ENCODE data around the gene OGN. TPM values are rescaled to one million over a fixed set of nuclear protein-coding genes. Genes with fewer than 3 reads are reported as not detected.

Gene OGN
- total RNA-seq, result 153 TPM

DNA sequence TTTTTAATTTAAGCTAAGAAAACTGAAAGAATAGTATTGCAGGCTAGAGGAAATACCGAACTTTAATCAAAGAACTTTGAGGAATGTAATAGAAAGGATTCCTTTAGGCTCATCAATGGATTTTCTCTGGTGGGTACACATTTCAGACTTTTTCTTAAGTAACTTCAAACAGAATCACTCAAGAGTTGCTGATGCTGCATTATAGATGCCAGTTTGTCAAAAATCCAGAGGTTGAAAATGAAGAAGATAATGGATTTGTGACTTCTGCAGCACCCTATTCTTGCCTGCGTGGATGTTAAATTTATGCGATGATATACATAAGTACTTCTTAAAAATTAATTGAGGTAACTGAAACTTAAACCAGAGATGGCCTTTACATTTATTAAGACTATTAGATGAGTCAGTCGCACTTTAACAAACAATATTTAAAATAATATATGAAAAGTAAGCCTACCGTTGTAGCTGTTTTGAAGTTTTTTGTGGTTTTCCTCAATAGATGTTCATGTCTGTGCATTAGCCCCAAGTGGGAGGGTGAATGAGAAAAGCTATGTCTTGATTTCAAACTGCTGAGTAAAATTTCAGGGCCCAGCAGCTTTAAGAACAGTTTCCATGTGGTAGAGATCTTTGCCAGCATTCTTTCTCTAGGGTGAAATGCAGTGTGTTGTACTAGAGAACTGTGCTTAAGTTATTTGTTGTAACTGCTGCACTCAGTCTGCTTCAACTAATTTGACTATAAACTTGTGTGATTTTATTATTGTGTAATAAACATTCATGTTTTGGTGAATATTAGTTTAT lies at the start of gene OGN:
Gene OGN (minus strand): TSS at position 537 of the 795 bp plus-strand sequence. CDS start 1,171 bp downstream, outside the sequence.
- Histone ChIP-seq H3K9me3 (ENCODE audit: control insufficient read depth in 3 of 3, low read length in 3 of 3) (no peaks in the 10 kb centered on the region), H3K27ac (ENCODE audit: low read depth, low read length) (no peak within 1 kb of the TSS), H3K36me3 (ENCODE audit: control insufficient read depth in 3 of 3, insufficient read depth in 3 of 3, low read length in 3 of 3) (no peaks in the 10 kb centered on the region), H3K27me3 (ENCODE audit: control insufficient read depth in 3 of 3, insufficient read depth in 3 of 3, low read length in 3 of 3) (no peaks in the 10 kb centered on the region), H3K9ac (ENCODE audit: low read depth in 1 of 3, low read length in 3 of 3) (no peak within 1 kb of the TSS), H3K4me3 (ENCODE audit: low read length in 3 of 3) (peak within 1 kb of the TSS in 1 of 3 donors; percentile 57), H3K4me1 (ENCODE audit: control insufficient read depth in 3 of 3, insufficient read depth in 3 of 3, low read length in 3 of 3) (peaks cover 0 to 4% (median 0%) of the 10 kb centered on the region in 3 donors)

GRCh38 chr9:92446536-92446935 lies 42.2 kb upstream of the OGN start:
- Histone ChIP-seq H3K4me3 (ENCODE audit: low read length in 3 of 3) (no peak overlapping the region), H3K36me3 (ENCODE audit: control insufficient read depth in 3 of 3, insufficient read depth in 3 of 3, low read length in 3 of 3) (no peaks in the 10 kb centered on the region), H3K4me1 (ENCODE audit: control insufficient read depth in 3 of 3, insufficient read depth in 3 of 3, low read length in 3 of 3) (no peaks in the 10 kb centered on the region)

DNA sequence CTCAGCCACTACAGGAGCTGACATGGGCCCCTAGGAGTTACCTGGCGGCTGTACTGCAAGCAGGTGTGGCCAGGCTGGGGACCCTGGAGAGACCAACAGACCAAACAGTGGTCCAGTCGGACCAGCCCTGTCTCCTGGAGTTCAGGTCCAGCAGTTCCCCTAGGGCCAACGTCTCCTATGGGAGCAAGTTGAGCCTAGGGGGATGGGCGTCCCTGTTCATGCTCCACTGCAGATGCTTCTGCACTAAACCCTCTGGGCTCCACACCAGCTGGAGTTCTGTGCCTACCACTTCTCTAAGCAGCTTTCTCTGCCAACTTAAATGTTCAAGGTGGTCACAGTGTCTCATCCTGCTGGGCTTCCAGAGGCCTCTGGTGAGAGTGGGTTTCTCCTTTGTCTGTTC lies 40.5 kb upstream of the OGN start:
- Histone ChIP-seq H3K9me3 (ENCODE audit: control insufficient read depth in 3 of 3, low read length in 3 of 3) (no peaks in the 10 kb centered on the region), H3K27me3 (ENCODE audit: control insufficient read depth in 3 of 3, insufficient read depth in 3 of 3, low read length in 3 of 3) (no peaks in the 10 kb centered on the region), H3K9ac (ENCODE audit: low read depth in 1 of 3, low read length in 3 of 3) (no peak overlapping the region), H3K27ac (ENCODE audit: low read depth, low read length) (no peak overlapping the region), H3K4me3 (ENCODE audit: low read length in 3 of 3) (no peak overlapping the region), H3K4me1 (ENCODE audit: control insufficient read depth in 3 of 3, insufficient read depth in 3 of 3, low read length in 3 of 3) (peaks cover 0 to 2% (median 0%) of the 10 kb centered on the region in 3 donors), H3K36me3 (ENCODE audit: control insufficient read depth in 3 of 3, insufficient read depth in 3 of 3, low read length in 3 of 3) (no peaks in the 10 kb centered on the region)

More at GRCh38 chr9:92446536-92446935, 42.2 kb upstream of the OGN start:
- no peak overlapping the region for H3K9ac ChIP-seq (ENCODE audit: low read depth in 1 of 3, low read length in 3 of 3)
- no peak overlapping the region for H3K27ac ChIP-seq (ENCODE audit: low read depth, low read length)
- H3K9me3 ChIP-seq (ENCODE audit: control insufficient read depth in 3 of 3, low read length in 3 of 3), result no peaks in the 10 kb centered on the region
- no peaks in the 10 kb centered on the region for H3K27me3 ChIP-seq (ENCODE audit: control insufficient read depth in 3 of 3, insufficient read depth in 3 of 3, low read length in 3 of 3)

GRCh38 chr9:92440751-92441046 lies 36.3 kb upstream of the OGN start:
- Histone ChIP-seq H3K9ac (ENCODE audit: low read depth in 1 of 3, low read length in 3 of 3) (no peak overlapping the region), H3K36me3 (ENCODE audit: control insufficient read depth in 3 of 3, insufficient read depth in 3 of 3, low read length in 3 of 3) (no peaks in the 10 kb centered on the region), H3K9me3 (ENCODE audit: control insufficient read depth in 3 of 3, low read length in 3 of 3) (no peaks in the 10 kb centered on the region), H3K27me3 (ENCODE audit: control insufficient read depth in 3 of 3, insufficient read depth in 3 of 3, low read length in 3 of 3) (no peaks in the 10 kb centered on the region), H3K27ac (ENCODE audit: low read depth, low read length) (no peak overlapping the region), H3K4me1 (ENCODE audit: control insufficient read depth in 3 of 3, insufficient read depth in 3 of 3, low read length in 3 of 3) (peaks cover 0 to 3% (median 0%) of the 10 kb centered on the region in 3 donors), H3K4me3 (ENCODE audit: low read length in 3 of 3) (no peak overlapping the region)

GRCh38 chr9:92439921-92440750 lies 35.8 kb upstream of the OGN start:
- H3K4me3 ChIP-seq (ENCODE audit: low read length in 3 of 3), result no peak overlapping the region
- H3K36me3 ChIP-seq (ENCODE audit: control insufficient read depth in 3 of 3, insufficient read depth in 3 of 3, low read length in 3 of 3), result no peaks in the 10 kb centered on the region
- H3K9ac ChIP-seq (ENCODE audit: low read depth in 1 of 3, low read length in 3 of 3), result no peak overlapping the region
- no peaks in the 10 kb centered on the region for H3K9me3 ChIP-seq (ENCODE audit: control insufficient read depth in 3 of 3, low read length in 3 of 3)
- H3K4me1 ChIP-seq (ENCODE audit: control insufficient read depth in 3 of 3, insufficient read depth in 3 of 3, low read length in 3 of 3), result peaks cover 0 to 3% (median 0%) of the 10 kb centered on the region in 3 donors
- no peak overlapping the region for H3K27ac ChIP-seq (ENCODE audit: low read depth, low read length)
- no peaks in the 10 kb centered on the region for H3K27me3 ChIP-seq (ENCODE audit: control insufficient read depth in 3 of 3, insufficient read depth in 3 of 3, low read length in 3 of 3)

- H3K9ac ChIP-seq (ENCODE audit: low read depth in 1 of 3, low read length in 3 of 3), result no peak overlapping the region
- no peaks in the 10 kb centered on the region for H3K9me3 ChIP-seq (ENCODE audit: control insufficient read depth in 3 of 3, low read length in 3 of 3)
- no peaks in the 10 kb centered on the region for H3K27me3 ChIP-seq (ENCODE audit: control insufficient read depth in 3 of 3, insufficient read depth in 3 of 3, low read length in 3 of 3)
- H3K27ac ChIP-seq (ENCODE audit: low read depth, low read length), result no peak overlapping the region
- H3K36me3 ChIP-seq (ENCODE audit: control insufficient read depth in 3 of 3, insufficient read depth in 3 of 3, low read length in 3 of 3), result no peaks in the 10 kb centered on the region
- H3K4me3 ChIP-seq (ENCODE audit: low read length in 3 of 3), result no peak overlapping the region
- H3K4me1 ChIP-seq (ENCODE audit: control insufficient read depth in 3 of 3, insufficient read depth in 3 of 3, low read length in 3 of 3), result peaks cover 0 to 3% (median 0%) of the 10 kb centered on the region in 3 donors
These were observed 34.6 kb upstream of the OGN start for GRCh38 chr9:92438900-92439526.

DNA sequence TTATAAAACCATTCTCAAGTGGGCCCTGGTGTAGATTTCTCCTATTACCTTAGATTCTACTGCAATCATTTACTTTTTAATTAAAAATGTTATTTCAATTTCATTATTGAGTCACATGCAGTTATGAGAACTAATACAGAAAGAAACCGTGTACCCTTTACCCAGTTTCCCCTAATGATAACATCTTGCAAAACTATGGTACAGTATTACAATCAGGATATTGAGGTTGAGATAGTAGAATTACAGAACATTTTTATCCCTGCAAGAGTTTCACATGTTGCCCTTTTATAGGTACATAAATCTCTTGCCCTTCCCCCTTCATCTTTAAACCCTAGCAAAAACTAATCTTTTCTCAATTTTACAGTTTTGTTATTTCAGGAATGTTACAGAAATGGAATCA lies 30.9 kb upstream of the OGN start:
- H3K4me3 ChIP-seq (ENCODE audit: low read length in 3 of 3), result no peak overlapping the region
- H3K27ac ChIP-seq (ENCODE audit: low read depth, low read length), result no peak overlapping the region
- H3K27me3 ChIP-seq (ENCODE audit: control insufficient read depth in 3 of 3, insufficient read depth in 3 of 3, low read length in 3 of 3), result no peaks in the 10 kb centered on the region
- no peaks in the 10 kb centered on the region for H3K9me3 ChIP-seq (ENCODE audit: control insufficient read depth in 3 of 3, low read length in 3 of 3)
- no peaks in the 10 kb centered on the region for H3K36me3 ChIP-seq (ENCODE audit: control insufficient read depth in 3 of 3, insufficient read depth in 3 of 3, low read length in 3 of 3)
- H3K4me1 ChIP-seq (ENCODE audit: control insufficient read depth in 3 of 3, insufficient read depth in 3 of 3, low read length in 3 of 3), result peaks cover 0 to 3% (median 0%) of the 10 kb centered on the region in 3 donors
- no peak overlapping the region for H3K9ac ChIP-seq (ENCODE audit: low read depth in 1 of 3, low read length in 3 of 3)

DNA sequence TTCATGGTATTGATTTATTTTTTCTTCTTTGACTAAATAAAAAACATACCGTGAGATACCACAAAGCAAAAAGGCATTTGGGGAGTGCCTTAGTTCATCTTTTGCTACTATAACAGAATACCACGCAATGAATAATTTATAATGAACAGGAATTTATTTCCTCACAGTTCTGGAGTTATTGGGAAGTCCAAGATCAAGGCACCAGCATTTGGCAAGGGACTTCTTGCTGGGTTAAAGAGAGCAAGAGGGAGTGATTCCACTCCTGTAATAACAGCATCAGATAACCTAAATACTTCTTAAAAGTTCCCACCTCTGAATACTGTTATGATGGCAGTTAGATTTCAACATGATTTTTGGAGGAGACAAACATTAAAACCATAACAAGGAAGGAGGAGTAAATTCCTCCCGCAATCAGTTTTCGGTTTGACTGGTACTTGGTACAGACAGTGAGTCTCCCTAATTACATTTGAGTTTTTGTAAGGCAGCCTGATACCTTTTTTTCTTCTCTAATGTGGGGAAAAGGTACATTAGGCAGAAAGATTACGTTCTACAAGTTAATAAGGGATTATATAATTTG lies 28.7 kb upstream of the OGN start:
- no peaks in the 10 kb centered on the region for H3K27me3 ChIP-seq (ENCODE audit: control insufficient read depth in 3 of 3, insufficient read depth in 3 of 3, low read length in 3 of 3)
- H3K9me3 ChIP-seq (ENCODE audit: control insufficient read depth in 3 of 3, low read length in 3 of 3), result no peaks in the 10 kb centered on the region
- no peaks in the 10 kb centered on the region for H3K4me1 ChIP-seq (ENCODE audit: control insufficient read depth in 3 of 3, insufficient read depth in 3 of 3, low read length in 3 of 3)
- no peak overlapping the region for H3K9ac ChIP-seq (ENCODE audit: low read depth in 1 of 3, low read length in 3 of 3)
- H3K36me3 ChIP-seq (ENCODE audit: control insufficient read depth in 3 of 3, insufficient read depth in 3 of 3, low read length in 3 of 3), result no peaks in the 10 kb centered on the region
- H3K27ac ChIP-seq (ENCODE audit: low read depth, low read length), result no peak overlapping the region
- no peak overlapping the region for H3K4me3 ChIP-seq (ENCODE audit: low read length in 3 of 3)

DNA sequence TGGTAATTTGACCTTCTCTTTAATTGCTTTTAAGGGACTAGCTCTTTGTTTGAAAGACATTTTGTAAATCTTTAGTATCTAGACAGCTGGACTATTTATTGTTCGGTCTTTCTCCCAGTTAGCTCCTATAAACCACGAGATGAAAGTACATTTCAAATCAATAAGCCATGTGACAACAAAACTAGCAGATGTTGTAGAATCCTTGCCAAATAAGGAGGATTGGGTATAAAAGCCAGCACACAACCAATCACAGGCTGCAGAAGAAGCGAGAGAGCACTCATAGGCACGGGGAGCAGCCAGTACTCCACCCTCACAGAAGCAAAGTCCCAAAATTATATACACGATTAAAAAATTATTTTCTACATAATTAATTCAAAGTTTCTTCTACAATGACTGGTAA lies 28.0 kb upstream of the OGN start:
- Histone ChIP-seq H3K9me3 (ENCODE audit: control insufficient read depth in 3 of 3, low read length in 3 of 3) (no peaks in the 10 kb centered on the region), H3K4me1 (ENCODE audit: control insufficient read depth in 3 of 3, insufficient read depth in 3 of 3, low read length in 3 of 3) (no peaks in the 10 kb centered on the region), H3K36me3 (ENCODE audit: control insufficient read depth in 3 of 3, insufficient read depth in 3 of 3, low read length in 3 of 3) (no peaks in the 10 kb centered on the region), H3K27ac (ENCODE audit: low read depth, low read length) (no peak overlapping the region), H3K9ac (ENCODE audit: low read depth in 1 of 3, low read length in 3 of 3) (no peak overlapping the region), H3K27me3 (ENCODE audit: control insufficient read depth in 3 of 3, insufficient read depth in 3 of 3, low read length in 3 of 3) (no peaks in the 10 kb centered on the region), H3K4me3 (ENCODE audit: low read length in 3 of 3) (no peak overlapping the region)
